ENCODE measurements around the gene DCTN2.

DNA sequence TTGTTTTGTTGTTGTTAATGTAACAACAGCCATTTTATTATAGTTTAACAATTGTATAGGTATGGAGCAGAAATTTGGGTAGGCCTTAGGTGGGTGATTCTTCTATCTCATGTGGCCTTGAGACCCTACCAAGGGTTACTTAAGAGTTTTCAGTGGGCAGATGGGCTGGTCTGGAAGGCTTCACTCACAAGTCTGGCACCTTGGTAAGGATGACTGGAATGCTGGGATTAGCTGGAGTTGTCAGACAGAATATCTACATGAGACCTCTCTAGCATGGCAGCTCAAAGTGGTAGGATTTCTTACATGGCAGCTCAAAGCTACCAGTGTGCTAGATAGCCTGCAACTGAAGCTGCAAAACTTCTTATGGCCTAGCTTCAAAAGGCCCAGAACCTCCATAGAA, 61.3 kb downstream of the DCTN2 start:
- TF ChIP-seq, protein P1, sequence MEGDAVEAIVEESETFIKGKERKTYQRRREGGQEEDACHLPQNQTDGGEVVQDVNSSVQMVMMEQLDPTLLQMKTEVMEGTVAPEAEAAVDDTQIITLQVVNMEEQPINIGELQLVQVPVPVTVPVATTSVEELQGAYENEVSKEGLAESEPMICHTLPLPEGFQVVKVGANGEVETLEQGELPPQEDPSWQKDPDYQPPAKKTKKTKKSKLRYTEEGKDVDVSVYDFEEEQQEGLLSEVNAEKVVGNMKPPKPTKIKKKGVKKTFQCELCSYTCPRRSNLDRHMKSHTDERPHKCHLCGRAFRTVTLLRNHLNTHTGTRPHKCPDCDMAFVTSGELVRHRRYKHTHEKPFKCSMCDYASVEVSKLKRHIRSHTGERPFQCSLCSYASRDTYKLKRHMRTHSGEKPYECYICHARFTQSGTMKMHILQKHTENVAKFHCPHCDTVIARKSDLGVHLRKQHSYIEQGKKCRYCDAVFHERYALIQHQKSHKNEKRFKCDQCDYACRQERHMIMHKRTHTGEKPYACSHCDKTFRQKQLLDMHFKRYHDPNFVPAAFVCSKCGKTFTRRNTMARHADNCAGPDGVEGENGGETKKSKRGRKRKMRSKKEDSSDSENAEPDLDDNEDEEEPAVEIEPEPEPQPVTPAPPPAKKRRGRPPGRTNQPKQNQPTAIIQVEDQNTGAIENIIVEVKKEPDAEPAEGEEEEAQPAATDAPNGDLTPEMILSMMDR (IDR thresholded peaks at IDR 0.05), result no peak
- no peak for TF ChIP-seq EZH2 (IDR thresholded peaks at IDR 0.05; ENCODE audit: borderline replicate concordance, insufficient read depth, low read depth, low read length, poor library complexity, severe bottlenecking)
